GM18519 (cell line): ENCODE results near the gene MOV10.

Source experiments
- ATAC-seq: cut with Tn5 transposase; IDR thresholded peaks from one replicate; pipeline ENCODE4 v1.9.1; 2021; ENCODE audit warnings: mild to moderate bottlenecking, moderate library complexity; ENCODE audit not compliant: unreplicated experiment, low FRiP score

MOV10 gene

DNA sequence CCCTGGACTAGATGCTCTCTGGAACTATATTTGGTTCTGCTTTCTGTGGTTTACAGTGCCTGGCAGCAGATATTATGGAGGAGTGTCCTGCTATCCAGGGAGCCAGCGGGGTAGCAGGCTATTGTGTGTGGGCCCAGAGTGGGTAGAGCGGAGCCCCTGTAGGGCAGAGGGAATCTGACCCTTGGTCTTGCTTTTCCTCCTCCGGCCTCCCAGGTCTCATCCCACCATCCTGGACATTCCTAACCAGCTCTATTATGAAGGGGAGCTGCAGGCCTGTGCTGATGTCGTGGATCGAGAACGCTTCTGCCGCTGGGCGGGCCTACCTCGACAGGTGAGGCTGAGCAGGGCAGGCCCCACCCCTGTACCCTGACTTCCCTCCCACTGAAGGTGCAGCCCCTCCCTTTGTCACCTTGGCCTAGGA, 23.3 kb downstream of the MOV10 start:
- no peak for ATAC-seq

DNA sequence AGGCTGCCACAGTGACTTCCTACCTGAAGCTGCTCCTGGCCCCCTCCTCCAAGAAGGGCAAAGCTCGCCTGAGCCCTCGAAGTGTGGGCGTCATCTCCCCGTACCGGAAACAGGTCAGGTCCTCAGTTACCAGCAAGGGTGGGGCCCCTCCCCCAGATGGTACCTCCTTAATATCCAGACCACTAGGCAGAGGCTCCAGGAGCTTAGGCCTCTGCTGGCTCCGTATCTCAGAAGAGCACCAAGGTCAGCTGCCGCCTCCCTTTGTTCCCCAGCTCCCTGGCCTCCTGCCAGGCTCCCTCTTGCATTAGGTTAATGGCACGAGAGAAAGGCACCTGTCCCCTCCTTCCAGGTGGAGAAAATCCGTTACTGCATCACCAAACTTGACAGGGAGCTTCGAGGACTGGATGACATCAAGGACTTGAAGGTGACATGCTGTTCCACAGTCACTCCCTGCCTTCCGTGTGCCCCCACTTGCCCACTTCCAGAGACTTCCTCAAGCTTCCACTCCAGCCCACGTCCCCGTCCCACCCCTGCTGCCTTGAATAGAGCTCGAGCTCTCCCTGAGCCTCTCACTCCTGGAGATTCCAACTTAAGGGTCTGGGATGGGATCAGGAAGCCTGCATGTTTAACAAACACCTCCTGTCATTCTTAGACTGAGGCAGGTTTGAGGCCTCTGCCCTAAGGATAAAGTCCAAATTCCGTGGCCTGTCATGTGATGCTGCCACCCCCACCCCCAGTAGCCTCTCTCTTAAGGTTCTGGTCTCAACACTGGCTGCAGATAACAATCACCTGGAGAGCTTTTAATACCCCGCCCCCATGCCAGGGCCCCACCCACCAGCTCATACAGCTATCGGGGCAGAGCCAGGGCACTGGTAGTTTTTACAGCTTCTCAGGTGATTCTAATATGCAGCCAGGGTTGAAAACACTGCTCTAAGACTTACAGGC, 24.2 kb downstream of the MOV10 start:
- no peak for ATAC-seq

DNA sequence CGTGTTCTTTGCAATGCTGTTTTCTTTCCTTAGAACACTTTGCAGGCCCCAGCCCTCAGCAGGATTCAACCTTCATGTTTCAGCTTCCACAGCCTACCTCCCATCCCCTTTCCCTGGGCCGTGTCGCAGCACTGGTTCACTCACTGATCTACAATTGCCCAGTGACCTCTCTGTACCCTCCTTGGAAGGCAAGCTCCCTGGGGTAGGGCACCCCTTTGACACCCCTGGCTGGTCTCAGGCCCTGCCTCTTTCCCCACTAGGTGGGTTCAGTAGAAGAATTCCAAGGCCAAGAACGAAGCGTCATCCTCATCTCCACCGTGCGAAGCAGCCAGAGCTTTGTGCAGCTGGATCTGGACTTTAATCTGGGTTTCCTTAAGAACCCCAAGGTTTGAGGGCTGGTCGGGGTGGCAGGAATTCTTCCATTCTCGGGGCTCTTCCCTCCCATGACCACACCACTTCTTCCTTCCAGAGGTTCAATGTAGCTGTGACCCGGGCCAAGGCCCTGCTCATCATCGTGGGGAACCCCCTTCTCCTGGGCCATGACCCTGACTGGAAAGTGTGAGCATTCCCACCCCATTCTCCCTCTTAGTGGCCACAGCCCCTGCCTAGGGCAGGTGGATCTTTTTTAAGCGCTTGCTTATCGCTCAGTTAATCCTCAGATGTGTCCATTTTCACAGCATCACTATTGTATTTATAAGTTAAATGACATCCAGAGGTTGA, 25.1 kb downstream of the MOV10 start:
- no peak for ATAC-seq

DNA sequence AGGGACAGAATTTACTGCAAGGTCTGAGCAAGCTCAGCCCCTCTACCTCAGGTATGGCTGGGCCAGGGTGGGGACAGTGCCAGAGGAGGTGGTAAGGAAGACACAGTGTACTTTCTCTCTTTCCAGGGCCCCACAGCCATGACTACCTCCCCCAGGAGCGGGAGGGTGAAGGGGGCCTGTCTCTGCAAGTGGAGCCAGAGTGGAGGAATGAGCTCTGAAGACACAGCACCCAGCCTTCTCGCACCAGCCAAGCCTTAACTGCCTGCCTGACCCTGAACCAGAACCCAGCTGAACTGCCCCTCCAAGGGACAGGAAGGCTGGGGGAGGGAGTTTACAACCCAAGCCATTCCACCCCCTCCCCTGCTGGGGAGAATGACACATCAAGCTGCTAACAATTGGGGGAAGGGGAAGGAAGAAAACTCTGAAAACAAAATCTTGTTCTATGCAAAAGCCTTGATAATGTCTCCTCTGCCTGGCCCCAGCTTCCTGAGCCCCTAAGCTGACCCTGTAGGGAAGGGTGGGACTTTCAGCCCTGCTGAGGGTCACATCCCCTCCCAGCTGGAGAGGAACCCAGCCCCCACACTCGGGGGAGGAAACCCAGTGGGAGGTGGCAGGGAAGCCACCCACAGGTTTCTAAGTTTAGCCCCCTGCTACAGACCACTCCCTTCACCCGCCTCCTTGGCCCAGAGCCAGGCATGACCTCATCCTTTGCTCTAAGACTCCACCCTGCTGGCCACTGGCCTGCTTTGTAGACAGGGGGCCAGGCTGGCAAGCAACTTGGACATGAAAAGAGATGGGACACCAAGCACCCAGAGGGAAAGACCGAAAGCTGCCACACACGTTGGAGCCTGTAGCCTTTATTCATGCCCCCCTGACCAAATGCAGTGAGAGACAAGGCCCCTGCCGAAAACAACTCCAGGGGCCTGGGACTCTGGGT, 26.1 kb downstream of the MOV10 start:
- ATAC-seq = peak; percentile 32

DNA sequence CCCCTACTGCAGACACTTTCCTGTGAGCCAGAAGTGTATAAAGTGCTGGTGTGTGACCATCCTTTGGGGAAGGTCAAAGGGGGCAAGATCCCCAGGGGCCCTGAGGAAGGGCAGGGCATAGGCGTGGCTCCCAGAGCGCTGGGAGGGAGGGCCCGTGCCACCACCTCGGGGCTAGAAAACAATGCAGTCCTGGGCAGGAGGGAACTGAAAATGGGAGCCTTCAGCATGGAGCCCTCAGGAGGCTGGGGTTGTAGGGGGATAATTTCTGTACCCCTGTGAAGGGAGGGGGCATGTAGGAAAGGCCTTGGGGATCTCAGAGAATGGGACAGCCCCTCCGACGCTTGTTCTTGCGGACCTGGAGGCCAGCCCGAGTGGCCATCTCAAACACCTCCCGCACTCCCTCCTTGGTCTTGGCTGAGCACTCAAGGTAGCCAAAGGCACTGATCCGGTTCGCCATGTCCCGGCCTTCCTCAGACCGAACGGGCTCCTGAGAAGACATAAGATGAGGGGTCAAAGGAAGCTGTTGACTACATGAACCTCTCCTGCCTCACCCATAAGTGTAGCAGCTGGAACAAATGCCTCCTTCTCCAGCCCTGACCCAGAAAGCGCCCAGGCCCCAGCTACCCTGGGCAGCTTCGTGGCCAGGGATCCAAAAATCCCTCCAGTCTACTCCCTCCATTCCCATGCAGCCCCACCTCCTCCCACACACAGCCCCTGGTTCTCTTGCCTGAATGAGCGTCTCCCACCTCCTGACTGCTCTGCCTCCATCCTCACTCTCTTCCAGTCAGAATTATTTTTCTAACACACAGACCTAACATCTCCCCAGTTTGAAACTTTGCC, 27.0 kb downstream of the MOV10 start:
- no peak for ATAC-seq

DNA sequence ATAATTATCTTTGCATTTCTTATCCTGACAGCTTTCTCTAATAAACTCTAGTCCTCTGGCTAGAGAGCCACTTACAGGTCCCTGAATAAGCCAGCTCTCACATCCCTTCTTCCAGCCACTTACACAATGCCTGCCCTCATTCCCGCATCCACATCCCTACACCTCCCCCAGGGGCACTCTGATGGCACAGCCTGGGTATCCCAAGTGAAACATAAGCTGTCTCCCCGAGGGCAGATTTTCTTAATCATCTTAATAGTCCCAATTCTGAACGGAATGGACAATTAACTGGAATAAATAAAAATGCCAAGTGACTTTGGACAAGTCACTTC, 27.6 kb downstream of the MOV10 start:
- no peak for ATAC-seq

DNA sequence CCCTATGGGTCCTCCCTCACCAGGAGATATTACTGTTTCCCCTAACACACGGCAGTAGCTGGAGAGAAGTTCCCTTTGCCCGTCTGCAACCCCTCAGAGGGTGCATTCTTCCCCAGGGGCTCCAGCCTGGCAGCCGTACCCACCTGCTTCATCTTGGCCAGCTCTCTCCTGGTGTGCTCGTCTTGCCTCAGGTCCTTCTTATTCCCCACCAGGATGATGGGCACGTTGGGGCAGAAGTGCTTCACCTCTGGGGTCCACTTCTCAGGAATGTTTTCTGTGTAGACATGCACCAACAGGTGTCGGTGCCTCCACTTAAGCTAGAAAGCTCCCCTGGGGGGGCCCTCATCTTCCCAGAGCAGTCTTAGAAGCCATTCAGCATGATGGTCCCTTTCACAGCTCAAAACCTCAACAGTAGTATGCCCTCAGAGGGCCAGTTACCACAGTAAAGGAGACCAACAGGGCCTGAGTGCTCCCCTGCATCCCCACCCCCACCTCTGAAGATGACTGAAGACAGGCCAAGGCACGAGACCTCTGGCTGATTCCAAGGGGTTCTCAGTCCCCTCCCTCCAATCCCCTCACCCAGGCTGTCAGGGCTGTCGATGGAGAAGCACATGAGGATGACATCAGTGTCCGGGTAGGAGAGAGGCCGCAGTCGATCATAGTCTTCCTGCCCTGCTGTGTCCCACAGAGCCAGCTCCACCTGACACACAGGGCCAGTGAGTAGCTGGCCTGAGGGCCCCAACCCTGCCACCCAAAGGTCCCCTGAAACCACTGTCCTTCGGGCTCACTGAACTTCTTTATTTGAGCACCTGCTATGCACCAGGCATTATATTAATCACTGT, 28.2 kb downstream of the MOV10 start:
- no peak for ATAC-seq

DNA sequence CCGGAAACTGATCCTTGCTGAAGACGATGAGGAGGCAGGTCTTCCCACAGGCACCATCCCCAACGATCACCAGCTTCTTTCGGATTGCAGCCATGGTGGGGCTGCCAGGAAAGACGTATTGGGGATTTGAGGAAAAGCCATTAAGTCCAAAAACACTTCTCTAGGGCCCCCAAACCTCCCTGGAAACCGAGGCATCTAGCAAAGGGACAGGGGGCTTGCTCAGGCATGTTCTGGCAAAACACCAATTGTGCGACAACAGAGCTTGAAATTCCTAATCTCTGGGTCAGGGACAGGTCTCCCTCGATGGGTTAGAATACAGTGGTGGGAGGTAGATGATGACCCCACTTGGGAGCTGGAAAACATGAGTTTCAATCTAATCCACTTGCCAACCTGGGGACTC, 29.2 kb downstream of the MOV10 start:
- no peak for ATAC-seq

DNA sequence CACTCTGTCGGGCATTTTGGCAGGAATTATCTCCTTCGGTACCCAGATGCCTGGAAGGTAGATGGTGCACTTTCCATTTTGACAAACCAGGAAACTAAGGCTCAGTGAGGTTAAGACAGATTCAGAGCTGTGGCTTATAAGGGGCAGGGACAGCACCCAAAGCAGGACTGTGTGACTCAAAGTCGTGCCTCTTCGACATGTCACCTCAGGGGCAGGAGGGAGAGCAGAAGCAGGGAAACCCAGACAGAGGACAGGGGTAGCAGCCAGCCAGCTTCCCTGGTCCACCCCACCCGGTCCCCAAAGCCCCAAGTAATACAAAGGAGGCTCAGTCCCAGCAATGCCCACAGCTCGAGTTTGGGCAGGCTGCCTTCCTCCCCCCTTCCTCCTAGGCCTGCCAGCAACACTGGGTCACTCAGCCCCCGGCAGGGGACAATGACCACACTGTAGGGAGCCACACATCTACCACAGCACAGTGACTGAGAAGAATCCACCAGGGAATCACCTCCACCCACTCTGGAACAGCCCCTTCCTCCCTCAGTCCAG, 30.0 kb downstream of the MOV10 start:
- no peak for ATAC-seq

DNA sequence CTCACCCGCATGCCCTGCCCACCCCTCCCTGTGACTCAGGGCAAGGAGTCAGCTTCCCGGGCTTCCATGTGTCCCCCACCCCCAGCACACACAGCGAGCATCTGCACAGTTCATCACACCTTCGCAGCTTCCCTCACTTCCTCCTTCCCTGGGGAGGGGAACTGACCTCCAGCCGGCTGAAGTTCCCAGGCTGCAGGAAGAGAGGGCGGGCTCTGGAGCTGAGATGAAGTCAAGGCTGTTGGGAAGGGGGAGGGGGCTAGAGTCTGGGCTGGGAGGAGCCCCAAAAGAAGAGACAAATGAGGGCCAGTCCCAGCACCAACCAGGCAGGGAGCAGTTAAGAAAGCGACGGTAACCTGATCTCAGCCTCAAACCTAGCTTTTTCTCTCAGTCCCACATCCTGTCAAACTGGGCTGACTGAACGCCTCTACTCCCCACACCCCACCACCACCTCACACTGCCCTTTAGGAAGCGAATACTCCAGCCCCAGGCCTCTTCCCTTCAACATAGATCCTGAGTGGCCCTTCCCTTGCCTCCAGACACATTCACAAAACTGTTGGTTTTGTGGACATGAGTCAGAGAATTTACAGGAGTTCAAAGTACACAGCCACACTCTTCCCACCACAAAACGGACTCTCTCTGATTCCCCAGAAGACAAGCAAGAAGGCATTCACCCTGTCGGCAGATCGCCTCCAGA, 30.6 kb downstream of the MOV10 start:
- peak; percentile 33 for ATAC-seq

DNA sequence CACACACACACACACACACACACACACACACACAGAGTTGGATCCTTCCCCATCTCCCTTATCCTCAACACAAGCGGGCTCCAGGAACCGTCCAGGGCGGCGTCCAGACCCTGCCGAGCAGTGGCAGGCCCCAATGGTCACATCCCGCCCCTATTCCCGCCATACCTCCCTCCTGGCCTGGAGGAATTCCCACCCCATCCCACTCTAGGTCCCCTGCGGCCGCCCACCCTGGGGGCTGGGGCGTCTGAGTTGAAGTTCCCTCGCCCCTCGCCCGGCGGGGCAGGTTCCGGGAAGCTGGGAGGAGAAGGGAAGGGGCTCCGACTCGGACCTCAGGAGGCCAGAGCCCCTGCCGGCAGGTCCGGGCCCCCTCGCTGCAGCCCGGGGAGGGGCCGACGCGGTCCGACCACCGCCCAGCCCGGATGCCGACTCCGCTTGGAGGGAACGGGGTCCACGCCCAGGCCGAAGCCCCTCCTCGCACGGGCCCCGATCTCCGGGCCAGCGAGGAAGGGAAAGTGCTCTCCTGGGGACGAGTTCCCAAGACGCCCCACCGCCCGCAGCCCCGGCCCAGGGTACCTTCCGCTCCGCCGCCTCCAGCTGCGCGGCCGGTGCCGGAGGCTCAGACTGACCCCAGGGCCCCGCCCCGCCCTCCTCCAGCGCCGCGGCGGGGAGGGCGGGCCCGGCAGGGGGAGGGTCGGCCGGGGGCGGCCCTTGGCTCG, 32.2 kb downstream of the MOV10 start, which contains the start of gene RHOC:
Gene RHOC (minus strand): TSS at position 623 of the 716 bp plus-strand sequence. CDS start 3,328 bp downstream, outside the sequence.
- peak; percentile 34 for ATAC-seq

DNA sequence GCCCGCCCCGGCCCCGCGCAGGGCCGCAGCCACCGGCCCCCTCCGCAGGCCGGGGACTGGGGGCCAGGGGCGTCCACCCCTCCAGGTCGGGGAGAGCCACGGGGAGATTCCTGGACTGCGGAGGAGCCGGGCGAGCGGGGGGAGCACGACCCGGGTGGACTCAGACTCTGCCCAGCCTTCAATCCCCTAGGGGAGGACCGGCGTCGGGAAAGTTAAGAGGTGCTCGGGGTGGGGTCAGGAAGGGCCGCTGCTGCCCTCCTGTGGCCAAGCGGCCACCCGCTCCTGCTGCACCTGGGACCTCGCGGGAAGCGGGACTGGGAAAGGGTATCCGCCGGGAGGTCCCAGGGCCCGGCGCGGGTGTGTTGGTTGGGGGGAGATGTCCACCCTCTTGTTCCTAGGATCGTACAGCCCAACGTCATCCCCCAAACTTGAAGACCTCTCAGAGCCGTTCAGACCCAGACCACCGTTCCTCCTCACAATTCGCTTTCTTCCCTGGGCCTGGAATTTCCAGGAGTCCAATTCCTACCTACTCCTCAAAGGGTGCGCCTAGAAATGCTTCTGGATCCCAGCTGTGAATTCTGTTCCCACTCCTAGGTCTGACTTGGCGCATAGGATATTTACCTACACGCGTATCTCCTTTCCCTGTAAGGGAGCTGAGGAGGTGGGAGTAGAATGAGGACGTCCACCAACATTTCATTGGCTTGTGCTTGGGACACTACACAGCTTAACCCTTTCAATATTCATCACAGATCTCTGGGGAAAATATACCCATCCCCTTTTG, 33.0 kb downstream of the MOV10 start:
- ATAC-seq = peak; percentile 26

DNA sequence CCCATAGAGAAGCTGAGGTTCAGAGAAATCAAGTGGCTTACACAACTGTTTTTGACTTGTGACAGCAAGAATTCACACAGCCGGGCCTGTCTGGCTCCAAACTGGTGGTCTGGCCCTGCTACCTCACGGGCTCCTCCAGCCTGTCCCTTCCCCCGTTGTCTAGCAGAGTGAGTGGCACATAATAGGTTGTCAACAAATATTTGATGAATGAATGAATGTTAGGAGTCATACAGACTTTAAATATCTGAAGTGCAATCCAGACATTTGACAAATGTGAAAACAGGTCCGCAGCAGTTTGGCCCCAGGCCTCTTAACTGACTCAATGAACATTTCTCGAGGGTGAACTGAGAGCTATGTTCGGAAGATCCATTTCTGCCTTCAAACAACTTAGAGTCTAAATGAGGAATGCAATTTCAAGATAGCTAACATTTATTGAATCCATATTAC, 33.6 kb downstream of the MOV10 start:
- no peak for ATAC-seq

DNA sequence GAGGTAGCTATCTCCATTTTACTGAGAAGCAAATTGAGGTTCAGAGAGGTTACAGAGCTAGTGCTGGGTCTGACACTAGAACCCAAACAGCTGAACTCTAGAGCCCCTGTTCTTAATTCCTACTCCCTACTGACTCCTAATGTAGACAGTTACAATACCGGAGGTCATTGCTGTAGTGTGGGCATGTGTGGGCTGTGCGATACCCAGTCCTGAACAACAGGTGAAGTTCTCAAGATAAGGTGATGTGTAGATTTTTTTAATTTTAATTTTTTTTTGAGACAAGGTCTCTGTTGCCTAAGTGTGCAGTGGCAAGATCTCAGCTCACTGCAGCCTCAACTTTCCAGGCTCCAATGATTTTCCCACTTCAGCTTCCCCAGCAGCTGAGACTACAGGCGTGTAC, 34.0 kb downstream of the MOV10 start:
- no peak for ATAC-seq

DNA sequence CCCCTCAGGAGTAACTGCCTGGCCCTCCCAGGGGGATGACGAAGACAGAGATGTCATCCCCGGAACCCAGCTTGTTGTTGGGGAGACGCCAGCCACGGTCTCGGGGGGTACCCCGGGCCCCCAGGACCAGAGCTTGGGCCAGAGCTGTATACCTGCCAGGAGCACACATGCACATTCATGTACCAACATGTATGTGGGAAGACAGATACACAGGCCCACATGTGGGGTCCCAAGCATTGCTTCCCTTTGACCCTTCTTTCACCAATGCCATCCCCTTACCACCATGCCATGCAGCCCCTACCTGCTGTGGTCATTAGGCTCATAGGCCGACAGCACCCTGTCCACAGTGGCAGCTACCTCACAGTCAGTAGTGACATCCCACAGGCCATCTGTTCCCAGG, 35.7 kb downstream of the MOV10 start:
- ATAC-seq = no peak

DNA sequence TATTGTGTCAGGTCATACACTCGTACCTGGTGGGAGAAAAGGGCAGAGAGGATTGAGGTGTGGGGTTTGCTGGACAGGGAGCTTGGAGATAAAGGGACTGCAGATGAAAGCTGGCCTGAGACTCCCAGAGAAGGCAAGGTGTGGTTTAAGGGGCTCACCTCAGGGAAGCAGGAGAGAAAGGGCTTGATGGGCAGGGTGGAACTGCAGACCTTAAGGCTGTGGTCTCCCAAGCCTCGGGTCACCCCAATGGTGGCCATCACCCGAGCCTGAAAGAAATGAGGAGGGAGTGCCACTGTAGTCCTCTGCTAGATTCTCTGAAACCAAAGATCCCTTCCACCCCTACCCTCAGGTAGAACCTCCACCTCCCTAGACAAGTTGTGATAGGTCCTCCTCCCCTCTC, 36.1 kb downstream of the MOV10 start:
- ATAC-seq = no peak

DNA sequence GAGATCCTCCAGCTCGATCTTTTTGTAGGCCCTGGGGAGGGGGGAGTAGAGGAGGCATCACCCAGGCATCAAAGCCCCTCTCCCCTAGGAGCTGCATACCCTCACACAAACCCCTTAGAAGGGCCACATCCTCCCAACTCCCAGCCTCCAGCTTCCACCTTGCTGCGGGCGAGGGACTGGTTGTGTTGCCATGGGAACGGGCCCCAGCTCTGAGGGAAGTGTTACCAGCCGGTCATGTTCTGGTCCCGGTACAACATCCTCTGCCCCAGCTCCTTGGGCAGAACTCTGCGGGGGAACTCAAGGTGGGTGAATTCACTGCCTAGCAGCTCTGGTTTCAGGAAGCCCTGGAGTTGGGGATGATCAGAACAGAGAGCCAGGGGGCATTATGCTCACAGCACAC, 36.6 kb downstream of the MOV10 start:
- ATAC-seq = no peak
